NCI-H2107 treated with DMSO at 0.1 percent for 48 hours (cell line): Measurements from ENCODE around the gene MAML2.

Experiments
- DNase-seq: peaks from one replicate; lab custom pipeline; 2025; ENCODE audit not compliant: unreplicated experiment; lab: John Stamatoyannopoulos, UW

Gene MAML2

GRCh38 chr11:96160732-96161306 is 182.2 kb downstream of the MAML2 start:
- no peak for DNase-seq

DNA sequence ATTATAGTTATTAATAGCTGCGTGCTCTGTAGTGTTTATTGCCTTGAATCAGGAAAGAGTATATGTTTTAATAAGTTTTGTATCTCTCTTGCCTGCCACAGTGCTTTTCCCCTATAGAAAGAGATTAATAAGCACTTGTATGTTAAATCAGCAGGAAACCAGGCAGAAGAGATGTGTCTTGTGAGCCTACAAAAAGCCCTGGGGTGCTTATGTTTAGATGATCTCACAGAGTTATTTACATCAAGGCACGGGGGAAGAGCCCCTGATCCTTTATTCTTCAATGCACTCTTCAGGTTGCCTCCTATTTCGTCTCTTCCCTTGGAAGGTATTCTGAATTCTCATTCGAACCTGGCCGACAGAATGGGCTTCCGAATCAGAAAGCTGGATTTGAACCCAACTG is 183.0 kb downstream of the MAML2 start:
- no peak for DNase-seq

GRCh38 chr11:96158126-96158525 is 184.9 kb downstream of the MAML2 start:
- DNase-seq, result no peak

GRCh38 chr11:96157517-96157873 is 185.5 kb downstream of the MAML2 start:
- DNase-seq, result no peak

GRCh38 chr11:96156379-96156722 is 186.6 kb downstream of the MAML2 start:
- no peak for DNase-seq

DNA sequence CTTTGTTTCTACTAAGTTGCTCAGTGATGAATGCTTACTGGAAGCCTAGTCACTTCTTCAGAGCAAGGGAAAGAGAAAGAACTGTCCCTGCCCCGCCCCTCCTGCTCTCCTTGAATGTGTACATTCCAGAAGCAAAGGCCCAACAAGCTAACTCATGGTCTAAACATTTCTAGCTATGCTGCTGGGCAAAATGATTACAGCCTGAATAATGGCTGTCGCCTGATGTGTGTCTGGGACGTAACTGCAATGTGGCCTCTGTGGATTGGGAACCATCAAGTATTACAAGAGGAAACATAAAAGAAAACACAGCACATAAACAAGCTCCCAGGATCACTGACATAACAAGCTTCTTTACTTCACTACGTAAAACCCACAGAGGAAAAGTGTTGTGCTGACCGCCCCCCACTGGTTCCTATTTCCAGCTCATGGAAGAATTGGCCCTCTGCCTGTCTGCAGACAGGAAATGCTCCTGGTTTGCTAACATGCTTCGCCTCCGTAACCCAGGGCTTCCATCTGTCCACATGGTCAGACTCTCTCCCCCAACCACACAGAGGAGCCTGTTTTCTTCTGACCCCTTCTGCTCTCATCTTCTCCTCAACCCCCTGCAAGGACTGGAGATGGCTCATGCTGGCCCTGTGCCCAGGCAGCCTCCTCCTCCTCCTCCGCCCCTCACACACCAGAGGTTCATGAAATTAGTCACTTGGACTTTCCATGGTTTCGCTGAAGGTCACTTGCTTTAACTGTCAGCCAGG is 187.2 kb downstream of the MAML2 start:
- no peak for DNase-seq

- DNase-seq, result no peak
These were observed 188.0 kb downstream of the MAML2 start for GRCh38 chr11:96154802-96155520.

- no peak for DNase-seq
These were observed 190.4 kb downstream of the MAML2 start for GRCh38 chr11:96152623-96153022.

GRCh38 chr11:96151501-96151900 is 191.5 kb downstream of the MAML2 start:
- no peak for DNase-seq

DNA sequence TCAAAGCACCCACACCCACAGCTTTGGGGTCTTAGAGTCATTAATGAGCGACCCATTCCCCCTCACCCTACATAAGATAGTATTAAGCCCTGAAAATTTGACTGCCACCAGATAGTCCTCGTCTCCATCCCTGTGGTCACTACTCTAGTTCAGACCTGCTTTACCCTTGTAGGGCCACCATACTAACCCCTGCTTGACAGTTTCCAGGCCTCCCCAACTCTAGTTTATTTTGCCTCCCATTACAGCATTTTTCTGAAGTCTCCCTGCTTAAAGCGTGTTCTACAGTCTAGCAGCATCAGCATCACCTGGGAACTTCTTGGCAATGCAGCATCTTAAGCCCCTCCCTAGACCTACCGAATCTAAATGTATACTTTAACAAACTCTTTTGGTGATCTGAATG is 192.4 kb downstream of the MAML2 start:
- no peak for DNase-seq

- DNase-seq, result no peak
These were observed 193.0 kb downstream of the MAML2 start for GRCh38 chr11:96149743-96150555.

- DNase-seq, result no peak
These were observed 195.0 kb downstream of the MAML2 start for GRCh38 chr11:96147906-96148486.

DNA sequence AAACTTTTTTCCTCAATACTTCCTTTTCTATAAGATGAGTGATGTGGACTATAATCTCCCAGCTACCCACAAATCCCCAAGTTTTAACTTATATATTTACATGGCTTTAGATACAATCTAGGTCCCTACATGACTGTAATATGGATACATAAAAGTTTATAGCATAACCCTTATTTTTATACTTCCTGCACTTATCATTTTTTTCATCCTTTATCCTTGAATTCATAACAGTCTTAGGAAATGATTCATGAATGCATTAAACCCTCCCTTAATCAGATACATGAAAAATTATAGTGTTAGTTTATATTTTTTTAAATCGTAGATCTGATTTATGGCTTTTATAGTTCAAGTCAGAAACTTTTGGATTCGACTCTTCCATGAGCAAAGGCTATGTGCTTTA is 195.8 kb downstream of the MAML2 start:
- no peak for DNase-seq

DNA sequence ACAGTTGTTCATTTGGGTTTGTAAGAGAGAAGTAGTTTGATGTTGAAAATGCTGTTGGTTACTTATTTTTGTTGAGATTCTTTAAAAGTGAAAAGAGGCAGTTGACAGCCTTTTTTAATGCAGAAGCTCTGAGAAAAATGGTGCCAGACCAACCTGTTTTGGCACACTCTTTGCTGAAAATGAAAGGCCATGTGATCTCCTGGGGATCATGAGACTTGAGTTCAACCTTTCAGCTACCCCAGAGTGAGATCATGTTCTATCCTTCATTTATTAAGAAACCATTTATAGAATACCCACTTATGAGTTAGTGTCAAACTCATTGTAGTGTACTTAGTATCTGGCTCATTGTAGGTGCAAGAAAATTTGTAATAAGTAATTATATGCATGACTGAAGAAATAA is 196.2 kb downstream of the MAML2 start:
- no peak for DNase-seq

GRCh38 chr11:96145163-96145585 is 197.8 kb downstream of the MAML2 start:
- no peak for DNase-seq

- DNase-seq, result no peak
These were observed 198.4 kb downstream of the MAML2 start for GRCh38 chr11:96144553-96144952.

DNA sequence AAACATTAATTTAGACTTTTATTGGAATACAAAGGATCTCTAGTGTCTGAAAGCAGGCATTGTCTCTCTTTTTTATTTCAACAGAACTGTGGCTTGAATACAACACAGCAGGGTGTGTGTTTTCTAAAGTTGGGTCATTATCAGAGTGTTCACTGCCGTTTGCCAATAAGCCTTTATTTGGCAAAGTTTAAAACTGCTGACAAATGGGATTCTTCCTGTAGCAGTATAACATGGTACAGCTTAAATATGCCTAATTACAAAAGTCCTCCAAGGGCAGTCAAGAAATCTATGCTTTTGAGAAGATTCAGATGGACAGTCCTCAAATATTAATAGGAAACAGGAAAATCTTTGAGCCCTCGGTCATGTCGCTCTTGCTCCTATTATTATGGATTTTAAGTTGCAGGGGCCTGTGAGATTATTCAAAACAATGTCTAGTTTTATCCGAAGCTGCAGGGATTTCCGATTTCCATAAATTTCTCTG is 199.9 kb downstream of the MAML2 start:
- DNase-seq, result no peak

DNA sequence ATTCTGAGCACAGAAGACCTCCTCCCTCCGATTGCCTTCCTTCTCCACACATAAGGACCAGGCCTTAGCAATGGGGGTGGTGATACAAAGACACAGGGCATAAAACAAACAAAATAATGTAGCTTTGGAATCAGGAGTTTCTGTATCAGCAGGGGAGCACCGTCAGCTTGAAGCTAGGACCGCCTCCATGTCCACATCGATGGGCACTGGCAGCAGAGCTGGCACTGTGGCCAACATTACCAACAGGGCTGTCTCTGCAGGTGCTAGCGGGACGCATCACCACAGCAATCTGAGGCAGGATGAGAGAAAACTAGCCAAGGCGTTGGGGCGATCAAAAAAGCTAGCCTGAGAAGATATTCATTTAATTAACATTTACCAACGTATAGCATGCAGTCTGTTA is 201.4 kb downstream of the MAML2 start:
- DNase-seq, result no peak

GRCh38 chr11:96139691-96140090 is 203.3 kb downstream of the MAML2 start:
- DNase-seq, result no peak

GRCh38 chr11:96137373-96137772 is 205.6 kb downstream of the MAML2 start:
- DNase-seq, result no peak
